ENCODE data around the gene SSTR4. TPM values are rescaled to one million over a fixed set of nuclear protein-coding genes. Genes with fewer than 3 reads are reported as not detected.

SSTR4 gene
- not detected for total RNA-seq

GRCh38 chr20:23034721-23035671 is at the start of gene SSTR4:
Gene SSTR4, plus strand, starts transcription at chr20:23035312. Its CDS starts 172 bp downstream, at chr20:23035484.

GRCh38 chr20:23049201-23050075 is 14.3 kb downstream of the SSTR4 start, which contains the start of gene THBD:
Gene THBD, minus strand, starts transcription at chr20:23049672. Its CDS starts 168 bp downstream, at chr20:23049504.

GRCh38 chr20:23086056-23086566 is 51.0 kb downstream of the SSTR4 start, which contains the start of gene CD93:
Gene CD93, minus strand, starts transcription at chr20:23086324. Its CDS starts 132 bp downstream, at chr20:23086192.

Other genes with a start within 250 kb of the SSTR4 start
- not detected for gene THBD, start 14.4 kb downstream of the SSTR4 start, total RNA-seq
- gene CD93, start 51.0 kb downstream of the SSTR4 start, total RNA-seq = under 1 TPM; 0.30 to 0.43 TPM